ENCODE measurements around the gene MRGPRD.
"Not testable (repeated sequence)": the region's sequence is repeated elsewhere in the genome, so short reads cannot be mapped to it uniquely, and the experiment has no call there.

The MRGPRD gene

GRCh38 chr11:68976563-68976962 is 4.2 kb downstream of the MRGPRD start:
- no peak for DNase-seq (ENCODE audit: low read depth in 1 of 2, low spot score in 1 of 2)
- Histone ChIP-seq H3K4me3 (replicated peaks; ENCODE audit: insufficient read depth, low read length) (no peak overlapping the region), H3K27ac (replicated peaks) (no peak overlapping the region), H3K27me3 (ENCODE audit: insufficient read depth, poor library complexity, severe bottlenecking) (no peaks in the 10 kb centered on the region)
- TF ChIP-seq POLR2AphosphoS5 (IDR thresholded peaks at IDR 0.05; ENCODE audit: low read depth) (no peak), GABPA (IDR thresholded peaks at IDR 0.05; ENCODE audit: low read depth) (no peak), REST (IDR thresholded peaks at IDR 0.05; ENCODE audit: insufficient replicate concordance, low read depth) (no peak), SPI1 (IDR thresholded peaks at IDR 0.05; ENCODE audit: borderline replicate concordance, low read depth) (no peak), CTCF (IDR thresholded peaks at IDR 0.05; ENCODE audit: insufficient read depth, low read length) (no peak)

- no peak for DNase-seq (ENCODE audit: low read depth in 1 of 2, low spot score in 1 of 2)
- no peak for TF ChIP-seq GABPA (IDR thresholded peaks at IDR 0.05; ENCODE audit: low read depth)
- Histone ChIP-seq H3K27ac (replicated peaks) (no peak overlapping the region), H3K27me3 (ENCODE audit: insufficient read depth, poor library complexity, severe bottlenecking) (no peaks in the 10 kb centered on the region), H3K4me3 (replicated peaks; ENCODE audit: insufficient read depth, low read length) (no peak overlapping the region)
Measured at GRCh38 chr11:68976095-68976494, 4.7 kb downstream of the MRGPRD start.

GRCh38 chr11:68974421-68975194 is 6.2 kb downstream of the MRGPRD start:
- Histone ChIP-seq H3K4me3 (replicated peaks; ENCODE audit: insufficient read depth, low read length) (no peak overlapping the region), H3K27me3 (ENCODE audit: insufficient read depth, poor library complexity, severe bottlenecking) (no peaks in the 10 kb centered on the region), H3K27ac (replicated peaks) (no peak overlapping the region)
- DNase-seq (ENCODE audit: low read depth in 1 of 2, low spot score in 1 of 2): peak in 1 of 2 experiments; percentile 18
- TF ChIP-seq REST (IDR thresholded peaks at IDR 0.05; ENCODE audit: insufficient replicate concordance, low read depth): no peak
- TF ChIP-seq POLR2AphosphoS5 (IDR thresholded peaks at IDR 0.05; ENCODE audit: low read depth): no peak
- no peak for TF ChIP-seq SPI1 (IDR thresholded peaks at IDR 0.05; ENCODE audit: borderline replicate concordance, low read depth)
- TF ChIP-seq GABPA (IDR thresholded peaks at IDR 0.05; ENCODE audit: low read depth): no peak
- no peak for TF ChIP-seq CTCF (IDR thresholded peaks at IDR 0.05; ENCODE audit: insufficient read depth, low read length)

- not testable (repeated sequence) for DNase-seq (ENCODE audit: low read depth in 1 of 2, low spot score in 1 of 2); H3K4me3 ChIP-seq (replicated peaks; ENCODE audit: insufficient read depth, low read length); H3K27ac ChIP-seq (replicated peaks)
Measured at GRCh38 chr11:68973706-68974105, 7.1 kb downstream of the MRGPRD start.

GRCh38 chr11:68973219-68973618 is 7.6 kb downstream of the MRGPRD start:
- TF ChIP-seq CTCF (IDR thresholded peaks at IDR 0.05; ENCODE audit: insufficient read depth, low read length) (no peak), REST (IDR thresholded peaks at IDR 0.05; ENCODE audit: insufficient replicate concordance, low read depth) (no peak), GABPA (IDR thresholded peaks at IDR 0.05; ENCODE audit: low read depth) (no peak), SPI1 (IDR thresholded peaks at IDR 0.05; ENCODE audit: borderline replicate concordance, low read depth) (no peak), POLR2AphosphoS5 (IDR thresholded peaks at IDR 0.05; ENCODE audit: low read depth) (no peak)
- DNase-seq (ENCODE audit: low read depth in 1 of 2, low spot score in 1 of 2): no peak
- H3K4me3 ChIP-seq (replicated peaks; ENCODE audit: insufficient read depth, low read length): no peak overlapping the region
- H3K27me3 ChIP-seq (ENCODE audit: insufficient read depth, poor library complexity, severe bottlenecking): no peaks in the 10 kb centered on the region
- no peak overlapping the region for H3K27ac ChIP-seq (replicated peaks)

More at GRCh38 chr11:68973706-68974105, 7.1 kb downstream of the MRGPRD start:
- H3K27me3 ChIP-seq (ENCODE audit: insufficient read depth, poor library complexity, severe bottlenecking): not testable (repeated sequence)

Measured in HL-60 (cell line).